Measurements from ENCODE around the gene KRTAP1-4.
"Not testable (repeated sequence)": the region's sequence is repeated elsewhere in the genome, so short reads cannot be mapped to it uniquely, and the experiment has no call there.

The KRTAP1-4 gene

GRCh38 chr17:41048441-41048840 is 18.4 kb upstream of the KRTAP1-4 start:
- DNase-seq (ENCODE audit: low read depth, low spot score) = no peak

- DNase-seq (ENCODE audit: low read depth, low spot score) = not testable (repeated sequence)
Observed at GRCh38 chr17:41046735-41047465, 16.9 kb upstream of the KRTAP1-4 start, which contains the start of gene KRTAP2-1. Gene KRTAP2-1, minus strand, starts transcription at chr17:41047316. Its CDS starts 49 bp downstream, at chr17:41047267.

- no peak for DNase-seq (ENCODE audit: low read depth, low spot score)
Observed at GRCh38 chr17:41042953-41043352, 13.0 kb upstream of the KRTAP1-4 start.

- DNase-seq (ENCODE audit: low read depth, low spot score) = not testable (repeated sequence)
Observed at GRCh38 chr17:41040783-41041571, 11.0 kb upstream of the KRTAP1-4 start, which contains the start of gene KRTAP1-1. Gene KRTAP1-1, minus strand, starts transcription at chr17:41041450. Its CDS starts 53 bp downstream, at chr17:41041397.

GRCh38 chr17:41037853-41038350 is 7.9 kb upstream of the KRTAP1-4 start:
- DNase-seq (ENCODE audit: low read depth, low spot score) = no peak

- not testable (repeated sequence) for DNase-seq (ENCODE audit: low read depth, low spot score)
Observed at GRCh38 chr17:41034346-41034935, 4.4 kb upstream of the KRTAP1-4 start, which contains the start of gene KRTAP1-3. Gene KRTAP1-3, minus strand, starts transcription at chr17:41034874. Its CDS starts 53 bp downstream, at chr17:41034821.

GRCh38 chr17:41026715-41027471 is 3.1 kb downstream of the KRTAP1-4 start, which contains the start of gene KRTAP1-5:
Gene KRTAP1-5, minus strand, starts transcription at chr17:41027208. Its CDS starts 53 bp downstream, at chr17:41027155.
- no peak for DNase-seq (ENCODE audit: low read depth, low spot score)

GRCh38 chr17:41024697-41025096 is 5.3 kb downstream of the KRTAP1-4 start:
- DNase-seq (ENCODE audit: low read depth, low spot score) = no peak

- DNase-seq (ENCODE audit: low read depth, low spot score) = no peak
Observed at GRCh38 chr17:41020336-41020735, 9.7 kb downstream of the KRTAP1-4 start.

GRCh38 chr17:41019415-41019814 is 10.6 kb downstream of the KRTAP1-4 start:
- no peak for DNase-seq (ENCODE audit: low read depth, low spot score)

- DNase-seq (ENCODE audit: low read depth, low spot score) = no peak
Observed at GRCh38 chr17:41018541-41018940, 11.5 kb downstream of the KRTAP1-4 start.

GRCh38 chr17:41016578-41017215 is 13.3 kb downstream of the KRTAP1-4 start:
- DNase-seq (ENCODE audit: low read depth, low spot score) = no peak

GRCh38 chr17:41015454-41015853 is 14.5 kb downstream of the KRTAP1-4 start:
- DNase-seq (ENCODE audit: low read depth, low spot score) = no peak

- DNase-seq (ENCODE audit: low read depth, low spot score) = no peak
Observed at GRCh38 chr17:41013606-41014005, 16.4 kb downstream of the KRTAP1-4 start.

GRCh38 chr17:41013181-41013580 is 16.8 kb downstream of the KRTAP1-4 start:
- no peak for DNase-seq (ENCODE audit: low read depth, low spot score)

GRCh38 chr17:41012326-41013120 is 17.5 kb downstream of the KRTAP1-4 start:
- DNase-seq (ENCODE audit: low read depth, low spot score) = no peak

GRCh38 chr17:41010441-41010840 is 19.6 kb downstream of the KRTAP1-4 start:
- DNase-seq (ENCODE audit: low read depth, low spot score) = no peak

GRCh38 chr17:41009936-41010335 is 20.1 kb downstream of the KRTAP1-4 start:
- DNase-seq (ENCODE audit: low read depth, low spot score) = no peak

- no peak for DNase-seq (ENCODE audit: low read depth, low spot score)
Observed at GRCh38 chr17:41009301-41009760, 20.7 kb downstream of the KRTAP1-4 start.

GRCh38 chr17:41008811-41009210 is 21.2 kb downstream of the KRTAP1-4 start, which contains the start of gene KRTAP3-1:
Gene KRTAP3-1, minus strand, starts transcription at chr17:41009128. Its CDS starts 54 bp downstream, at chr17:41009074.
- no peak for DNase-seq (ENCODE audit: low read depth, low spot score)

Measured in activated CD4-positive, CD25-positive, alpha-beta regulatory T cell treated with anti-CD3 and anti-CD28 coated beads, Interleukin-2, amount 50 U/mL, for 16 hours (primary cell).